GM18498 (cell line): Measurements from ENCODE around the gene MAP2.

Experiments used
- ATAC-seq: cut with Tn5 transposase; IDR thresholded peaks from one replicate; pipeline ENCODE4 v1.9.1; 2021; ENCODE audit warnings: mild to moderate bottlenecking, moderate library complexity; ENCODE audit not compliant: unreplicated experiment

The MAP2 gene, protein sequence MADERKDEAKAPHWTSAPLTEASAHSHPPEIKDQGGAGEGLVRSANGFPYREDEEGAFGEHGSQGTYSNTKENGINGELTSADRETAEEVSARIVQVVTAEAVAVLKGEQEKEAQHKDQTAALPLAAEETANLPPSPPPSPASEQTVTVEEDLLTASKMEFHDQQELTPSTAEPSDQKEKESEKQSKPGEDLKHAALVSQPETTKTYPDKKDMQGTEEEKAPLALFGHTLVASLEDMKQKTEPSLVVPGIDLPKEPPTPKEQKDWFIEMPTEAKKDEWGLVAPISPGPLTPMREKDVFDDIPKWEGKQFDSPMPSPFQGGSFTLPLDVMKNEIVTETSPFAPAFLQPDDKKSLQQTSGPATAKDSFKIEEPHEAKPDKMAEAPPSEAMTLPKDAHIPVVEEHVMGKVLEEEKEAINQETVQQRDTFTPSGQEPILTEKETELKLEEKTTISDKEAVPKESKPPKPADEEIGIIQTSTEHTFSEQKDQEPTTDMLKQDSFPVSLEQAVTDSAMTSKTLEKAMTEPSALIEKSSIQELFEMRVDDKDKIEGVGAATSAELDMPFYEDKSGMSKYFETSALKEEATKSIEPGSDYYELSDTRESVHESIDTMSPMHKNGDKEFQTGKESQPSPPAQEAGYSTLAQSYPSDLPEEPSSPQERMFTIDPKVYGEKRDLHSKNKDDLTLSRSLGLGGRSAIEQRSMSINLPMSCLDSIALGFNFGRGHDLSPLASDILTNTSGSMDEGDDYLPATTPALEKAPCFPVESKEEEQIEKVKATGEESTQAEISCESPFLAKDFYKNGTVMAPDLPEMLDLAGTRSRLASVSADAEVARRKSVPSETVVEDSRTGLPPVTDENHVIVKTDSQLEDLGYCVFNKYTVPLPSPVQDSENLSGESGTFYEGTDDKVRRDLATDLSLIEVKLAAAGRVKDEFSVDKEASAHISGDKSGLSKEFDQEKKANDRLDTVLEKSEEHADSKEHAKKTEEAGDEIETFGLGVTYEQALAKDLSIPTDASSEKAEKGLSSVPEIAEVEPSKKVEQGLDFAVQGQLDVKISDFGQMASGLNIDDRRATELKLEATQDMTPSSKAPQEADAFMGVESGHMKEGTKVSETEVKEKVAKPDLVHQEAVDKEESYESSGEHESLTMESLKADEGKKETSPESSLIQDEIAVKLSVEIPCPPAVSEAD (N-terminal part only)

DNA sequence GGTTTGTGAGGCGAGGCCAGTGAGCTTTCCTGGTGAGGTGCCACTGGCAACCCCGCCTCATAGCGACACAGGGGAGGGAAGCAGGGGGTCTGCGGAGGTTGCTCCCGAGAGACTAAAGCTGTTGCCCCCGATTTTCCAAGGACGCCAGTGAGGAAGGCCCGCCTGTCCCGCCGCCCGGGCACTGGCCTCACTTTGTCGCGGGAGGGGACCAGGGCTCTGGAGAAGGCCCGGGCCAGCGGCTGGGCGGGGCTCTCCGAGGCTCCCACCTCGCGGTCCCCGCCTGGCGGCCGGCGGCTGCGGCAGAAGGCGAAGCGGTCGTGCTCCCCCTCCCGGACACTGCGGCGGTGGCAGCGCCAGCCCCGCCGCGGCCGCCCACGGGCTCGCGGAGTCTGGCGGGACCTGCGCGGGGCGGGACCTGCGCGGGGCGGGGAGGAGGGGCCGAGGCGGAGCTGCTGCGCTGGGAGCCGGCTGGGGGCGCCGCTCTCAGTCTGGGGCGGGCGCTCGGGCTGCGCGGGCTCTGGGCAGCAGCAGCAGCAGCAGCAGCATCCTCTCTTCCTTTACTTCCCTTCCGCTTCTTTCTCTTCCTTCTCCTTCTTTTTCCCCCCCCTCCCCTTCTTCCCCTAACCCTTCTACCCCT lies at the start of gene MAP2:
Gene MAP2, plus strand, starts transcription at position 486 of the 637 bp plus-strand sequence. CDS start 229,124 bp downstream, outside the sequence.
- ATAC-seq = peak; percentile 99

DNA sequence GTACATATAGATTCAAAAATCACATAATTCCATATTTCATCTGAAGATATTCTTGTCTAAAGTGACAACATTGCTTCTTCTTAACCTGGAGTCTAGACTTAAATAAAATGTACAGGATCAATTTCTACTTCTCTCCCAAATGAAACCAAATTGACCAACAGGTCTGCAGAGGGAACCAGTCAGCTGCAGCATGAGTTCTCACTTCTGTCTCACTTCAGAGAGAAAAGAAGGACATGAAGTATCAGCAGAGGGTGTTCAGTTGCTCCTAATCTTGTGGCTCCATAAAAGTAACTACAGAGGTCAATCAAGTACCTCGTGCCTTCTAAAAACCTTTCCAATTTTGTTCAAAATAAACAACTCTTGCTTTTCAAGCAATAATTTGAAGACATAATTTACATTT lies 47.2 kb upstream of the MAP2 start:
- no peak for ATAC-seq

DNA sequence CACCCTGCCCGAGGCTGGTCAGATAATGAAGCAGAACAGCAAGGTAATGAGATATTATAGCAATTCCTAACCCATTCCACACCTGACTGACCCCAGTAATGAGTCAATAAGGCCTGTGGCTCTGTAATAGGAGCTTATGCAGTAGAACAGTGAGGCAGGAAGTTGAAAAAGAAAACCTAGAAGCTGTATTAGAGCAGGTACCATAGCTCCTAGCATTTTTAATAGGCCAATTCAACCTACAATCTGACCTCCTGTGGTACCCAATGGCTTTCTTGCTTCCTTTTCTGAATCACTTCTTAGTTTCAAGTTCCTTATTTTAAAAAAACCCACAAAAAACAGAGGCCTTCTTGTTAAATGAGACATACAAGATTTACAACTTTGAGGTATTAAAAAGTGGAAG lies 43.6 kb upstream of the MAP2 start:
- ATAC-seq = peak; percentile 100

DNA sequence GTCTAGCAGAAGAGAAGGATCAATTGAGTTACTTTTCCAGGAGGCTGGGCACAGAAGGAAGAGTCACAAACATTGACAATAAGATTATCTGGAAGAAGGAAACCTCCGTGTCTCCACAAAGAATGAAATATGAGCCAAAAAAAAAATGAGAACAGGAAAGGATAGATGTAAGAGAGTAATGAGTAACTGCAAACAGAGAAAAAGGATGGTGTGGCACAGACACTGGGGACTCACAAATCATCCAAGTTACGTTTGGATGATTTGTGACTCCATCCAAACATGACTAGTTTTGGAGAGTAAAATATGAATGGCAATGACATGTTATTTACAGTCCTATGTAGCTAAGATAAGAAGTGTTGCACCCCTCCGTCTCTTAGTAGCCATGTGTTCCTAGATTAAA lies 42.8 kb upstream of the MAP2 start:
- no peak for ATAC-seq

DNA sequence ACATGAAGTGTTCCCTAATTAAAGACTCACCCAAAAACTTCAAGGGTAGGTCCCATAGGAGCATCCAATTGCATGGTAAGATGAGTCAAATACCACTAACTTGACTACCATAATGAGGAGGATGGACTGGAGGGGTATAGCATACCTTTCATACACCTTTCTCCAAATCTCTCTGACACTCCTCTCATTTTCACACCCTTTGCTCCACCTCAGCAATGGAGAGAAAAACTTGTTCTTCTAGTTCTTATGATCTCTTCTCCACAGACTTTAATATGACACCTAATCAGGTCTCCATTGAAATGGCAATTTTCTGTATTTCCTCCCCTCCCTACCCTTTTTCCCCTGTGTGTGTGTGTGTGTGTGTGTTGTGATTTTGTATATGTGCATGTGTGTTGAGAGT lies 41.1 kb upstream of the MAP2 start:
- no peak for ATAC-seq

DNA sequence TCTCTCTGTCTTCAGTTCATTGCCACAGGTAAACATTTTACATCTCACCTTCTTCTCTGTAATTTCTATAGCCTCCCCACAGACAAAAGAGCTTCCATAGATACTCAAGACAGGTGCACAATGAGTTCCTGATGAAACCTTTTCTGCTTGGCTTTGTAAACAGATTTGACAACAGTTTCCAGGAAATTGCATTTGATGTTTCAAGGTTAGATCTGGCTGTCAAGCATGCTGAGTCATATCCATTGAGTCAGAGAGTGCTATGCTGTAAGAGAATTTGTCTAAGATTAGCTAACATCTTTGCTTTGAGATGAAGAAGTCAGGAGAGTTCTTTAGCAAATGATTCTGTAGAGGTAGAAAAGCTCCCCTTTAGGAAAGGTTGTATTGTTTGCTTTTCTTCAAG lies 40.6 kb upstream of the MAP2 start:
- no peak for ATAC-seq

DNA sequence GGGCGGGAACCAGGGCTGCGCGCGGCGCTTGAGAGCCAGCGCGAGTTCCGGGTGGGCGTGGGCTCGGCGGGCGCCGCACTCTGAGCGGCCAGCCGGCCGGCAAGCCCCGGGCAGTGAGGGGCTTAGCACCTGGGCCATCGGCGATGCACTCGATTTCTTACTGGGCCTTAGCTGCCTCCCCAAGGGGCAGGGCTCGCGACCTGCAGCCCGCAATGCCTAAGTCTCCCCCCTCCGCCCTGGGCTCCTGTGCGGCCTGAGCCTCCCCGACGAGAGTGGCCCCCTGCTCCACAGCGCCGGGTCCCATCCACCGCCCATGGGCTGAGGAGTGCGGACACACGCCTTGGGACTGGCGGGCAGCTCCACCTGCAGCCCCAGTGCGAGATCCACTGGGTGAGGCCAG lies 36.5 kb upstream of the MAP2 start:
- ATAC-seq = no peak

DNA sequence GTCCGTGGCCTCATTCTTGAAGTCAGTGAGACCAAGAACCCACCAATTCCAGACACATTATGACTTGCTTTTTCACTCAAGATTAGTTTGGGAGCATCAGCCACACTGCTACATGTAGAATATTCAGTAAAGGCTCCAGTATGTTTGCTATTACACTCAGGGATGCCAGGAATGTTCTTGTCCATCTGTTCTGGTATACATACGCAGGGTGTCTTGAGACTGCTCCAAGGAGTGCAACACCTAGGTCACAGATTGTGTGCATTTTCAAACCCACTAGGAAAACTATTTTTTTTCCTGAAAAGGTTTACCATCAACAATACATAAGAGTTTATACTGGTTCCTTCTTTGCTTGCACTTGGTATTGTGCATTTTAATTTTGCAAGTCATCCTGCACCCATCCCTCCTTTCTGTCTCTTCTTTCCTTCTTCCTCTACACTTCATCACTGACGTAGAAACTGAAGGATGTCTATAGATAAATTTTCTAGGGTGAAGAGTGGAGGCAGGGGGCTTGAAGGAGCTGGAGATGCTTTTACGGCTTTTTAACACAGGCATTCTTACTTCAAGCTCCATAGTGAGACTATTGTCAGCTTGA lies 35.3 kb upstream of the MAP2 start:
- ATAC-seq = no peak

DNA sequence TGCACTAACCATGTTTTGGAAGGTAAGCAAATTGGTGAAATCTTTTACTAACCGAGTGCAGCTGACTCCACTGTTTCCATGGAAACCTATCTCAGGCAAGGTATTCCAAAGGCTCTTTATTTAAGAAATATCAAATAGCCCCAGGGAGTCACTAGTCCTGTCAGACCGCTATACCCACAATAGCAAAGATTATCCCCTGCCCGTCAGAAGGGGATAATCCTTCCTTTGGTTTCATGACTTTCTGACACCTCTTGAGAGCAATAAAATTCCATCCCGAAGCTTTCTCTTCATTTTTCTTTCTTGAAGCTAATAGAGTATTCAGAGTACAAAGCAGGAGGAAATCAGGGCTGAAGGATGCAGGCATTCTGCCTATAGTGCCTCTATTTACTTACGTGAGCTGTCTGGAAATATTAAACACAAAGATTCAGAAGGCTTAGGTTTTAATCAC lies 34.7 kb upstream of the MAP2 start:
- no peak for ATAC-seq

DNA sequence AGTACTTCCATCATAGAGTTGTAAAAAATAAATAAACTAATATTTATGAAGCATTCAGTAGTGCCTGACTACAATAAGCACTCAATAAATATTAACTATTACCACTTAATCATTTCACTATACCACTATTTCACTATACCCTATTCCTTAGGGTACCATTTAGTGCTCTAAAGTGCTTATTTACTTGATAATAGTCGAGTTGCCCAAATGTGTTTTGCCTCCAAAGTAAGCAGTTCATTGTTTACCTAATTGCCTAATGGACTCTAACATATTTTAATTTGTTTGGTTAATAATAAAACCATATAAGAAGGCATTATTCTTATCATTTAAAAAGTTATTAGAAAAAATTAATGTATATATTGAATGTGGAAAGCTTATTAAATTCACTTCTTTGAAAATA lies 33.0 kb upstream of the MAP2 start:
- no peak for ATAC-seq

DNA sequence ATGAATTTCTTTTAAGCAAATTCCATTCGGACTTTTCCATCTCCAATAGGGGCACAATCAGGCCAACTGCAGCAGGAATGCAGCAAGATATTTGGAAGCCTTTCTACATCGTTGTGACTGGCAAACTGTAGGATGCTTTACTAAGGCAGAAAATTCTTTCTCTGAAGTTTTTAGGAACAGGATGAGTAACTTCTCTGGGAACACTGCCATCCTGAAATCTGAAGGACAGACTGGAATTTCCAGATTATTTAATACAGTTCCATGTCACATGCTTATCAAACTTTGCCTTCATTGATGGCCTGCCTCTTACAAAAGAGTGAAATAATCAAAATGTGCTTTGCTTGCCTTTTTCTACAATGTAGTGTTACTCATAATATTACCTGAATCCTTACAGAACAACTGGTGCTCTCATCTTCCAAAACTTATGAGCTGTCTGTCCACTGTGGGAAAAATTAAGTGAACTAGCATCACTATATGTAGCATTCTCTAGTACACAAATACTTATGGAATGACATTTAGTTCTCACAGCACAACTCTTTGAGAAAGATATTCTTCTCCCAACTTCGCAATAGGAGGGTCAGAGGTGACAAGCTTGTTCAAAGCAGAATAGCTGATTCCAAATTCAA lies 32.0 kb upstream of the MAP2 start:
- no peak for ATAC-seq

DNA sequence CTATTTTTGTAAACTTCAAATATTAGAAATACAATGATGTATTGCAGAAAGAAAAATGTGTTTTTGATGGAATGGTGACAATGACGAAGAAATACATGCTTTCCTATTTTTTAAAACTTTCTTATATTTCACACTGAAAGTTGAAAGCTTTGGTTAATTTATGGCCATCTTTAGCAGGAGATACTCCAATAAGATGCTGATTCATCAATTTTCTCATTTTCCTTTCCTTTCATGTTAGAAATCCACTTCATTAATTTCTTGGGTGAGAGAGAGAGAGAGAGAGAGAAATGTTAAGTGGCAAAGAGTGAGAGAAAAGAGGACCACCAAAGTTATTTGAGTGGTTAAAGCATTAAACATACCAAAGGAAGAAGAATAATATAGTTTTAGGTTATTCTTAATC lies 28.6 kb upstream of the MAP2 start:
- ATAC-seq = no peak

DNA sequence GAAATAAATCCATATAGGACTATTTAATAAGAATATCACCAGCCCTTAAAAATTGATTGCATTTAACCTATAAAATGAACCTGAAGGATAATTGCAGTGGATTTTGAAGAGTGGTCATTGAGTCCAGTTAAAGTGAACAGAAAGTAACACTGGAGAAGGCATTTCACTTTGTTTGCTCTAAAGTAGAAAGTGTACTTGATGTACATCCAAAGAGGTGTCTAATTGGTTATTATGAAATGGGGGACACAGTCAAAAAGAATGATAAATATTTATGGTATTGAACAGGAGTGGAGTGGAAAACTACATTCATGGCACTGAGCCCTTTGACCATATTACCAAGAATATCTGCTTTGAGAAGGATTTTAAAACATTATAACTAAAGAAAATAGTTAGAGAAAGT lies 28.2 kb upstream of the MAP2 start:
- ATAC-seq = no peak

DNA sequence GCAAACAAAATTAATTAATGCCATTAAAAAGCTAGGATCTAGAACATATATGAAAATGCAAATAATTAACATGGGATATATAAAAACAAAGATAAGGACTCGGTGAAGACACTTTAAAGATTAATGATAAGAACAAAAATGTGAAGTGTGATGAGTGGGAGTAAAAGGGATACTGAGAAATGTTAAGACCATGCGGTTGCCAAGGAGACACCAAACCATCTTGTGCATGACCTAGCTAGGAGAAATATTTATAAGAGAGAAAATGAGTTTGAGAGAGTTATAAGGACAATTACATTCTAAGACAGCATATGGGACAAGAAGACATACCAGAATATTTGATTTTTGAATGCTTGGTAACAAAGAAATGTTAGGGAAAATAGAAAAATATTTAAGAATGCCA lies 25.4 kb upstream of the MAP2 start:
- no peak for ATAC-seq

DNA sequence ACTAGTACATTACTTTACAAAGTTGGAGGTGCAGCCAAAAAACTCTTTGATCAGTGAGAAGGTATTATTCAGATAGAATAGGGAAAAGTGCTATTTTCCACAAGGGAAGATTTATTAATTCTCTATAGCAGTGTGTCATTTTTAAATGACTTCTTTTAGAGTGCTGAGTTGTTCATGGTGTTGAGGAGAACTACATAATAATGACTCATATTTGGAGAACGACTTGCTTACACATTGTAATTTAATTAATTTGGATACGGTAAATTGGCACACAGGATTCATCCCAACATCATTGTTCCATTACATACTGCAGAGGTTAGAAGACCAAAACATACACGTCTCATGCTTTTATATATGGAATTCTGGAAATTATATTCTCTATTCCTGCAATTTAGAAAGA lies 22.1 kb upstream of the MAP2 start:
- ATAC-seq = no peak

DNA sequence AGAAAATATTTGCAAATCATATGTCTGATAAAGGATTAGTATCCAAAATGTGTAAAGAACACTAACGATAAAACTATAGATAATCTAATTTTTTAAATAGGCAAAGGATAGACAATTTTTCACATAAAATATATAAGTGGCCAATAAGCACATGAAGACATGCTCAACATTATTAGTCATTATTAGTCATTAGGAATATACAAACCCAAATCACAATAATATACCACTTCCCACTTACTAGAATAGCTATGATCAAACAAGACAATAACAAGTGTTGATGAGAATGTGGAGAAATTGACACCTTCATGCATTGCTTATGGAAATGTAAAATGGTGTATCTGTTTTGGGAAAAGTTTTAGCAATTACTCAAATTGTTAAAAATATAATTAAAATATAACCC lies 12.6 kb upstream of the MAP2 start:
- ATAC-seq = no peak

DNA sequence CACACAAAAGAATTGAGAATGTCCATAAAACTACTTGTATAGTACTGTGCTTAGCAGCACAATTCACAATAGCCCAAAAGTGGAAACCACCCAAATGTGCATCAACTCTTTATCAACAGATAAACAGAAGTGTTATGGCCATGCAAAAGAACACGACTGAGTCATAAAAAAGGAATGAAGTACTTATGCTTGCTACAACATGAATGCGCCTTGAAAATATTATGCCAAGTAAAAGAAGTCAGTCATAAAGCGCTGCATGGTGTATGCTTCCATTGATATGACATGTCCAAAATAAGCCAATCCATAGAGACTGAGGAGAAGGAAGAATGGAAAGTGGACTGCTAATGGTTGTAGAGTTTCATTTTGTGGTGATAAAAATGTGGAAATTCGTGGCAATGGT lies 12.1 kb upstream of the MAP2 start:
- ATAC-seq = no peak

DNA sequence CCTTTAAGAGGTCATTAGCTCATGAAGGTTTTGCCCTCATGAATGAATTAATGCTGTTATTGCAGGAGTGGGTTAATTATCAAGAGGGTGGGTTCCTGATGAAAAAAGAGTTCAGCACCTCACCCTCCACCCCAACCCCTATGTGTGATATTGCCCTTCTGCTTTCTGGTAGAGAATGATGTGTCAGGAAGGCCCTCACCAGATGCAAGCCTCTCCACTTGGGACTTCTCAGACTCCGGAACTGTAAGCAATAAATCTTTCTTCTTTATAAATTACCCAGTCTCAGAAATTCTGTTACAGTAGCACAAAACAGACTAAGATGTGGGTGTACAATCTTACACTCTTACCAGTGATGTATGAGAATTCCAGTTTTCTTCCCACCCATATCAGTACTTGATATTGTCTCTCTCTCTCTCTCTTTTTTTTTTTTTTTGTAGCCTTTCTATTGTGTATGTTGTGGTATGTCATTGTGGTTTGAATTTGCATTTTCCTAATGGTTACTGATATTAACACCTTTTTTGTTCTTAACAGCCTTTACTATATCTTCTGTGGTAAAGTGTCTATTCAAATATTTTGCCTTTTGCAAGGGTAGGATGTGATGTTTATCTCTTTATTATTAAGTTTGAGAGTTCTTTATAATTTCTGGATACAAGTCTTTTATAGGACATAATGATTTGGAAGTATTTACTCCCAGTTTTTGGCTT lies 10.4 kb upstream of the MAP2 start:
- no peak for ATAC-seq

DNA sequence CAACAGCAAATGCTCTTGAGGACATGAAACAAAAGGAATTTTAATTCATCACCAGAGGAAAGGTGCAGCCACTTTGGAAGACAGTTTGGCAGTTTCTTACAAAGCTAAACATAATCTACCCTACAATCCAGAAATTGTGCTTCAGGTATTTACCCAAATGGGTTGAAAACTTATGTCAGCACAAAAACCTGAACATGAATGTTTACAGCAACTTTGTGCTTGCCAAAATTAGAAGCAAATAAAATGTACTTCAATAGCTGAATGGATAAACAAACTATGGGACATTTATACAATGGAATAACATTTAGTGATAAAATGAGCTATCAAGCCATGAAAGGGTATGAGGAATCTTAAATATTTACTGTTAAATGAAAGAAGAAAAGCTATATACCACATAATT lies 6.9 kb upstream of the MAP2 start:
- ATAC-seq = no peak
